NCI-H82 treated with DMSO at 0.1 percent for 48 hours (cell line): ENCODE data around the gene TPRN.

Experiments
- DNase-seq: peaks from one replicate; lab custom pipeline; 2025; ENCODE audit not compliant: unreplicated experiment; lab: John Stamatoyannopoulos, UW

The TPRN gene

GRCh38 chr9:137213160-137214060 lies 12.9 kb upstream of the TPRN start:
- DNase-seq: no peak

GRCh38 chr9:137212520-137212919 lies 12.0 kb upstream of the TPRN start:
- DNase-seq: no peak

GRCh38 chr9:137211532-137211931 lies 11.0 kb upstream of the TPRN start:
- no peak for DNase-seq

GRCh38 chr9:137206602-137207001 lies 6.1 kb upstream of the TPRN start:
- DNase-seq: no peak

GRCh38 chr9:137205126-137206069 lies 4.9 kb upstream of the TPRN start, which contains the start of the genes NDOR1 and TMEM203:
Gene NDOR1, plus strand, starts transcription at chr9:137205700. Its CDS starts 78 bp downstream, at chr9:137205778.
Gene TMEM203, minus strand, starts transcription at chr9:137205648. Its CDS starts 234 bp downstream, at chr9:137205414.
- DNase-seq: peak; percentile 25

- no peak for DNase-seq
Observed at GRCh38 chr9:137204731-137205125, 4.2 kb upstream of the TPRN start.

GRCh38 chr9:137202966-137203365 lies 2.4 kb upstream of the TPRN start:
- no peak for DNase-seq

- DNase-seq: no peak
Observed at GRCh38 chr9:137201205-137201868, 796 bp upstream of the TPRN start.

GRCh38 chr9:137199411-137200121 lies 975 bp downstream of the TPRN start:
- no peak for DNase-seq

GRCh38 chr9:137198902-137199283 lies 1.6 kb downstream of the TPRN start:
- no peak for DNase-seq

GRCh38 chr9:137198051-137198901 lies 2.3 kb downstream of the TPRN start:
- DNase-seq: no peak

- DNase-seq: no peak
Observed at GRCh38 chr9:137195525-137196220, 4.9 kb downstream of the TPRN start.

- no peak for DNase-seq
Observed at GRCh38 chr9:137194909-137195308, 5.6 kb downstream of the TPRN start.

GRCh38 chr9:137194388-137194787 lies 6.2 kb downstream of the TPRN start:
- no peak for DNase-seq

- no peak for DNase-seq
Observed at GRCh38 chr9:137193771-137194170, 6.8 kb downstream of the TPRN start.

GRCh38 chr9:137192859-137193258 lies 7.7 kb downstream of the TPRN start:
- DNase-seq: no peak

GRCh38 chr9:137192448-137192780 lies 8.1 kb downstream of the TPRN start:
- DNase-seq: no peak

- DNase-seq: no peak
Observed at GRCh38 chr9:137191691-137192447, 8.7 kb downstream of the TPRN start.
